Progenitor cell of endocrine pancreas (in vitro differentiated cells): ENCODE measurements around the gene NIPSNAP3A. TPM values are rescaled to one million over a fixed set of nuclear protein-coding genes. Genes with fewer than 3 reads are reported as not detected.
"Not testable (repeated sequence)": the region's sequence is repeated elsewhere in the genome, so short reads cannot be mapped to it uniquely, and the experiment has no call there.

Experiments used
- DNase-seq: peaks from one replicate; pipeline ENCODE4 v3.0.0; 2021; ENCODE audit warnings: low spot score; ENCODE audit not compliant: unreplicated experiment
- H3K27ac Mint-ChIP-seq: 2 replicates; pipeline ENCODE4 v1.8.0; 2021; ENCODE audit warnings: mild to moderate bottlenecking, moderate library complexity, mixed read lengths
- H3K27me3 Mint-ChIP-seq: 2 replicates; pipeline ENCODE4 v1.8.0; 2021; ENCODE audit warnings: mixed read lengths
- H3K36me3 Mint-ChIP-seq: 2 replicates; pipeline ENCODE4 v1.8.0; 2022; ENCODE audit warnings: mixed read lengths; ENCODE audit not compliant: insufficient read depth
- H3K4me1 Mint-ChIP-seq: 2 replicates; pipeline ENCODE4 v1.8.0; 2021; ENCODE audit warnings: low read depth, mixed read lengths
- H3K4me3 Mint-ChIP-seq: 2 replicates; pipeline ENCODE4 v1.8.0; 2021; ENCODE audit warnings: low read depth, mild to moderate bottlenecking, moderate library complexity, mixed read lengths
- H3K9me3 Mint-ChIP-seq: 2 replicates; pipeline ENCODE4 v1.8.0; 2021; ENCODE audit warnings: low read depth, mixed read lengths
- total RNA-seq: library from RNA; stranded (reverse); gene quantifications from 2 replicates; pipeline ENCODE4 v1.2.1, GENCODE V29; 2021
- TF ChIP-seq, protein P1 (sequence below): fragments of 200-600 bp; sonication (generic); IDR thresholded peaks from one replicate; pipeline ENCODE4 v1.5.0; 2021; ENCODE audit warnings: antibody characterized with exemption, mild to moderate bottlenecking; ENCODE audit not compliant: unreplicated experiment

The NIPSNAP3A gene
- total RNA-seq, 1 donor from 2014 or later = 26.4 TPM

GRCh38 chr9:104765138-104765537 lies 17.7 kb downstream of the NIPSNAP3A start:
- H3K4me1 Mint-ChIP-seq = peaks cover 10% of the 10 kb centered on the region

GRCh38 chr9:104766025-104766424 lies 18.5 kb downstream of the NIPSNAP3A start:
- peaks cover 10% of the 10 kb centered on the region for H3K4me1 Mint-ChIP-seq
- TF ChIP-seq, protein P1, sequence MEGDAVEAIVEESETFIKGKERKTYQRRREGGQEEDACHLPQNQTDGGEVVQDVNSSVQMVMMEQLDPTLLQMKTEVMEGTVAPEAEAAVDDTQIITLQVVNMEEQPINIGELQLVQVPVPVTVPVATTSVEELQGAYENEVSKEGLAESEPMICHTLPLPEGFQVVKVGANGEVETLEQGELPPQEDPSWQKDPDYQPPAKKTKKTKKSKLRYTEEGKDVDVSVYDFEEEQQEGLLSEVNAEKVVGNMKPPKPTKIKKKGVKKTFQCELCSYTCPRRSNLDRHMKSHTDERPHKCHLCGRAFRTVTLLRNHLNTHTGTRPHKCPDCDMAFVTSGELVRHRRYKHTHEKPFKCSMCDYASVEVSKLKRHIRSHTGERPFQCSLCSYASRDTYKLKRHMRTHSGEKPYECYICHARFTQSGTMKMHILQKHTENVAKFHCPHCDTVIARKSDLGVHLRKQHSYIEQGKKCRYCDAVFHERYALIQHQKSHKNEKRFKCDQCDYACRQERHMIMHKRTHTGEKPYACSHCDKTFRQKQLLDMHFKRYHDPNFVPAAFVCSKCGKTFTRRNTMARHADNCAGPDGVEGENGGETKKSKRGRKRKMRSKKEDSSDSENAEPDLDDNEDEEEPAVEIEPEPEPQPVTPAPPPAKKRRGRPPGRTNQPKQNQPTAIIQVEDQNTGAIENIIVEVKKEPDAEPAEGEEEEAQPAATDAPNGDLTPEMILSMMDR = no peak
- no peaks in the 10 kb centered on the region for H3K9me3 Mint-ChIP-seq
- DNase-seq = no peak
- no peaks in the 10 kb centered on the region for H3K27me3 Mint-ChIP-seq
- no peak overlapping the region for H3K27ac Mint-ChIP-seq
- no peak overlapping the region for H3K4me3 Mint-ChIP-seq
- H3K36me3 Mint-ChIP-seq = peaks cover 3% of the 10 kb centered on the region

More at GRCh38 chr9:104765138-104765537, 17.7 kb downstream of the NIPSNAP3A start:
- Mint-ChIP-seq H3K4me3 (peak overlapping the region; percentile 84), H3K27ac (no peak overlapping the region), H3K36me3 (peaks cover 4% of the 10 kb centered on the region), H3K27me3 (no peaks in the 10 kb centered on the region), H3K9me3 (no peaks in the 10 kb centered on the region)
- TF ChIP-seq, protein P1 = no peak
- no peak for DNase-seq

DNA sequence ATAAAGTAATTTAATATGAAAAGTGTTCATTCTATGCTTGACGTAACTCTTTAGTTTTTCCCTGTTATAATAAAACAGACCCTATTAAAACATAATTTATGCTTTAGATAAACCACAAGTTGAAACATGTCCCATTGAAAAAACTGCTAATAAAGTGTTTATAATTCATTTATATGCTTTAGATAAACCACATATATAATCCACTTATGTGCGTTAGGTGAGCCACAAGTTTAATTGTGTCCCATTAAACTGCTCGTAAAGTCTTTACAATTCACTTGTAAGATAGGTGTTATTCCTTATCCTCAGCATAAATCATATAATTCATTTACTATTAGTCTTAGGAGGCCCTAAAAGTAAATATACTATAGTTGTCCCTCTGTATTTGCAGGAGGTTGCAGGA lies 20.0 kb downstream of the NIPSNAP3A start:
- H3K4me1 Mint-ChIP-seq = peaks cover 10% of the 10 kb centered on the region
- H3K36me3 Mint-ChIP-seq = peaks cover 7% of the 10 kb centered on the region
- no peaks in the 10 kb centered on the region for H3K27me3 Mint-ChIP-seq
- TF ChIP-seq, protein P1 = no peak
- no peak for DNase-seq
- no peak overlapping the region for H3K27ac Mint-ChIP-seq
- no peak overlapping the region for H3K4me3 Mint-ChIP-seq
- H3K9me3 Mint-ChIP-seq = peaks cover 2% of the 10 kb centered on the region

- H3K27me3 Mint-ChIP-seq, H3K4me3 Mint-ChIP-seq, H3K9me3 Mint-ChIP-seq, DNase-seq, H3K27ac Mint-ChIP-seq, H3K36me3 Mint-ChIP-seq: not testable (repeated sequence)
- peaks cover 10% of the 10 kb centered on the region for H3K4me1 Mint-ChIP-seq
Measured at GRCh38 chr9:104769029-104769428, 21.5 kb downstream of the NIPSNAP3A start.

DNA sequence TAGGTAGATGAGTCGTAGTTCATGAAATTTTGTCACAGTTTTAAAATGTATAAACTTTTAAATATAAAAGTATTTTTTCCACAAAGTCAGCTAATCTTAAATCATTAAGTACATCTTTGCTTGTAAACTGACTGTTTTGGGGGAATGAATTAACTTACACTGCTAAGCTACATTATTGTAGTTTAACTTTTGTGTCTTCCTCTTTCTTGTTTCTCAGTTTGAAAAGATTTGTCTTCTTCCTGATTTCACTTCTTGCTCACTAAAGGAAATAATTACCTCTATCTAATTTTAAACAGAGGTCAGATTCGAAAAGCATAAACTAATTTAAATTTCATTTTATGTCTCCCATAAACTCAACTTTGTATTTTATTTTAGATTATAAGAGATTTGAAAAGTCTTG lies 22.2 kb downstream of the NIPSNAP3A start:
- TF ChIP-seq, protein P1 = no peak
- peaks cover 7% of the 10 kb centered on the region for H3K36me3 Mint-ChIP-seq
- H3K9me3 Mint-ChIP-seq = peaks cover 2% of the 10 kb centered on the region
- H3K4me3 Mint-ChIP-seq = no peak overlapping the region
- H3K4me1 Mint-ChIP-seq = peaks cover 10% of the 10 kb centered on the region
- DNase-seq = no peak
- H3K27me3 Mint-ChIP-seq = no peaks in the 10 kb centered on the region
- no peak overlapping the region for H3K27ac Mint-ChIP-seq

GRCh38 chr9:104772714-104773510 lies 25.4 kb downstream of the NIPSNAP3A start:
- Mint-ChIP-seq H3K27me3 (no peaks in the 10 kb centered on the region), H3K36me3 (peaks cover 7% of the 10 kb centered on the region), H3K4me1 (no peaks in the 10 kb centered on the region), H3K27ac (no peak overlapping the region), H3K9me3 (peaks cover 2% of the 10 kb centered on the region), H3K4me3 (no peak overlapping the region)
- TF ChIP-seq, protein P1 = no peak
- DNase-seq = no peak
